GM18505 (cell line): ENCODE results near the gene HMG20A.

Experiments
- ATAC-seq: cut with Tn5 transposase; IDR thresholded peaks from one replicate; pipeline ENCODE4 v1.9.1; 2021; ENCODE audit not compliant: unreplicated experiment
- POLR2A ChIP-seq: IDR thresholded peaks from 4 replicates; pipeline ENCODE4 v1.6.1; 2011; ENCODE audit warnings: borderline replicate concordance; ENCODE audit not compliant: insufficient read depth, insufficient read length; ENCODE audit errors: extremely low read depth

HMG20A gene

GRCh38 chr15:77420610-77421369 is at the start of gene HMG20A:
TSS of gene HMG20A (plus strand) at chr15:77420888. CDS start at chr15:77458408, 37,520 bp downstream.
- ATAC-seq: no peak
- peak; percentile 78 for TF ChIP-seq POLR2A

GRCh38 chr15:77371850-77372563 is 48.7 kb upstream of the HMG20A start:
- no peak for TF ChIP-seq POLR2A
- no peak for ATAC-seq

- ATAC-seq: no peak
- TF ChIP-seq POLR2A: no peak
Observed at GRCh38 chr15:77373441-77373840, 47.2 kb upstream of the HMG20A start.

GRCh38 chr15:77375133-77375532 is 45.6 kb upstream of the HMG20A start:
- no peak for ATAC-seq
- no peak for TF ChIP-seq POLR2A

GRCh38 chr15:77376770-77377169 is 43.9 kb upstream of the HMG20A start:
- ATAC-seq: no peak
- no peak for TF ChIP-seq POLR2A

GRCh38 chr15:77380033-77380432 is 40.7 kb upstream of the HMG20A start:
- ATAC-seq: no peak
- TF ChIP-seq POLR2A: no peak

- ATAC-seq: no peak
- no peak for TF ChIP-seq POLR2A
Observed at GRCh38 chr15:77384086-77384485, 36.6 kb upstream of the HMG20A start.

- no peak for TF ChIP-seq POLR2A
- no peak for ATAC-seq
Observed at GRCh38 chr15:77384589-77385359, 35.9 kb upstream of the HMG20A start.

- ATAC-seq: no peak
- TF ChIP-seq POLR2A: no peak
Observed at GRCh38 chr15:77386626-77387025, 34.1 kb upstream of the HMG20A start.

GRCh38 chr15:77387365-77388105 is 33.2 kb upstream of the HMG20A start:
- TF ChIP-seq POLR2A: no peak
- ATAC-seq: no peak

- TF ChIP-seq POLR2A: no peak
- no peak for ATAC-seq
Observed at GRCh38 chr15:77391372-77391951, 29.2 kb upstream of the HMG20A start.

- ATAC-seq: no peak
- TF ChIP-seq POLR2A: no peak
Observed at GRCh38 chr15:77392762-77393470, 27.8 kb upstream of the HMG20A start.
